GM12878 (cell line): ENCODE measurements around the gene ATG13. TPM values are rescaled to one million over a fixed set of nuclear protein-coding genes. Genes with fewer than 3 reads are reported as not detected.
A peak's percentile ranks its signal among the peaks of the same experiment; 100 is the strongest.

Experiments
- ATAC-seq: fragments of 200-7000 bp; cut with Tn5 transposase; 3 replicates; pipeline ENCODE4 v1.9.1; 2020; ENCODE audit warnings: mild to moderate bottlenecking, moderate library complexity
- BruUV-seq: library from RNA; stranded (reverse); fragments of 400-500 nt; replicated peaks from 2 replicates; lab custom pipeline; 2021; lab: Mats Ljungman, UMichigan
- CTCF ChIA-PET: fragments of 300-600 bp; sonication (Branson Sonifier 250); formaldehyde crosslinking; extraction: SDS; loops from one replicate; lab custom pipeline; 2021; ENCODE audit warnings: inconsistent platforms; lab: Yijun Ruan, JAX
- POLR2A ChIA-PET: fragments of 350-600 bp; formaldehyde crosslinking; extraction: SDS; loops from one replicate; lab custom pipeline; 2021; ENCODE audit warnings: inconsistent platforms; lab: Charles Lee
- RAD21 ChIA-PET: fragments of 300-600 bp; sonication (Branson Sonifier 250); formaldehyde crosslinking; loops from one replicate; lab custom pipeline; 2023; ENCODE audit warnings: antibody characterized with exemption; ENCODE audit not compliant: unreplicated experiment; lab: Charles Lee
- SMC1A ChIA-PET: fragments of 300-600 bp; sonication (Branson Sonifier 250); formaldehyde crosslinking; loops from one replicate; lab custom pipeline; 2023; ENCODE audit not compliant: unreplicated experiment, uncharacterized antibody; lab: Charles Lee
- DNase-seq: peaks from one replicate; pipeline ENCODE4 v3.0.0-alpha.2; 2011; ENCODE audit warnings: low read depth, low spot score
- FAIRE-seq: peaks from 3 replicates; lab custom pipeline; 2011; peaks lifted over from hg19 to GRCh38; lab: Jason Lieb, UNC
- H2AFZ ChIP-seq: 2 replicates; pipeline ENCODE4 v1.6.0; 2011; ENCODE audit warnings: low read depth, low read length, control low read depth; ENCODE audit not compliant: control insufficient read depth
- H3K27ac ChIP-seq: 2 replicates; pipeline ENCODE4 v1.5.1; 2011; ENCODE audit warnings: control low read depth; ENCODE audit not compliant: control insufficient read depth, insufficient read depth
- H3K27me3 ChIP-seq, 2 experiments: replicated peaks in 1 of 2; 2 replicates each; pipeline versions ENCODE4 v1.6.0 to v1.6.1; 2011; ENCODE audit warnings: low read length in 1 of 2; ENCODE audit not compliant: control insufficient read depth in 2 of 2, insufficient read depth in 2 of 2
- H3K36me3 ChIP-seq, 2 experiments: 2 replicates each; pipeline ENCODE4 v1.5.1; 2011; ENCODE audit warnings: low read length in 1 of 2; ENCODE audit not compliant: control insufficient read depth in 2 of 2, insufficient read depth in 2 of 2
- H3K4me1 ChIP-seq: 2 replicates; pipeline ENCODE4 v1.6.1; 2011; ENCODE audit warnings: mild to moderate bottlenecking, low read length, moderate library complexity, mixed read lengths; ENCODE audit not compliant: control insufficient read depth, insufficient read depth
- H3K4me2 ChIP-seq: 2 replicates; pipeline ENCODE4 v1.6.0; 2011; ENCODE audit warnings: control low read depth; ENCODE audit not compliant: control insufficient read depth, insufficient read depth
- H3K4me3 ChIP-seq: fragments of 200-600 bp; sonication (generic); 2 replicates; pipeline ENCODE4 v1.5.1; 2016
- H3K79me2 ChIP-seq: 2 replicates; pipeline ENCODE4 v1.6.0; 2011; ENCODE audit warnings: low read length; ENCODE audit not compliant: control insufficient read depth, insufficient read depth
- H3K9ac ChIP-seq: 2 replicates; pipeline ENCODE4 v1.8.0; 2011; ENCODE audit warnings: low read length, control low read depth, mixed read lengths; ENCODE audit not compliant: control insufficient read depth, insufficient read depth
- H3K9me3 ChIP-seq: replicated peaks from 3 replicates; pipeline ENCODE4 v1.5.1; 2011; ENCODE audit warnings: mild to moderate bottlenecking, low read length; ENCODE audit not compliant: control insufficient read depth, insufficient read depth
- H4K20me1 ChIP-seq: 2 replicates; pipeline ENCODE4 v1.6.0; 2011; ENCODE audit not compliant: control insufficient read depth, insufficient read depth
- ATF3 ChIP-seq: IDR thresholded peaks from 2 replicates; pipeline ENCODE4 v1.6.1; 2011; ENCODE audit warnings: low read depth, mild to moderate bottlenecking, low read length, moderate library complexity, borderline replicate concordance; ENCODE audit errors: extremely low read depth
- BMI1 ChIP-seq: fragments of 450-650 bp; IDR thresholded peaks from 2 replicates; pipeline ENCODE4 v1.6.1; 2016; ENCODE audit warnings: mild to moderate bottlenecking, moderate library complexity, borderline replicate concordance
- CREB1 ChIP-seq: IDR thresholded peaks from 2 replicates; pipeline ENCODE4 v1.6.1; 2012; ENCODE audit warnings: low read depth, mild to moderate bottlenecking, inconsistent platforms
- HDAC2 ChIP-seq: fragments of 200-600 bp; sonication (generic); IDR thresholded peaks from 2 replicates; pipeline ENCODE4 v1.6.1; 2017
- HDAC6 ChIP-seq: fragments of 200-600 bp; sonication (generic); IDR thresholded peaks from one replicate; pipeline ENCODE4 v1.8.0; 2017; ENCODE audit warnings: antibody characterized with exemption; ENCODE audit not compliant: unreplicated experiment
- IKZF1 ChIP-seq: fragments of 450-650 bp; conservative IDR thresholded peaks from 2 replicates; pipeline ENCODE4 v1.6.1; 2017; ENCODE audit warnings: antibody characterized with exemption, mild to moderate bottlenecking
- JUNB ChIP-seq: IDR thresholded peaks from 2 replicates; pipeline ENCODE4 v1.6.1; 2016; ENCODE audit warnings: antibody characterized with exemption, mild to moderate bottlenecking
- JUND ChIP-seq: IDR thresholded peaks from 2 replicates; pipeline ENCODE4 v1.6.1; 2012; ENCODE audit warnings: low read depth, mild to moderate bottlenecking, low read length, improper control_type of control experiment, moderate library complexity
- NR2C1 ChIP-seq: fragments of 450-650 bp; IDR thresholded peaks from 2 replicates; pipeline ENCODE4 v1.6.1; 2017; ENCODE audit warnings: antibody characterized with exemption, mild to moderate bottlenecking, moderate library complexity
- PBX3 ChIP-seq: IDR thresholded peaks from 2 replicates; pipeline ENCODE4 v1.6.1; 2011; ENCODE audit warnings: mild to moderate bottlenecking, low read depth, low read length, moderate library complexity; ENCODE audit not compliant: insufficient replicate concordance
- POLR2AphosphoS5 ChIP-seq: IDR thresholded peaks from 2 replicates; pipeline ENCODE4 v1.6.1; 2011; ENCODE audit warnings: mild to moderate bottlenecking, low read length, inconsistent platforms
- SMARCA5 ChIP-seq: fragments of 450-650 bp; IDR thresholded peaks from 2 replicates; pipeline ENCODE4 v1.6.1; 2017; ENCODE audit warnings: mild to moderate bottlenecking
- SP1 ChIP-seq: IDR thresholded peaks from one replicate; pipeline ENCODE4 v1.6.1; 2011; ENCODE audit warnings: low read depth, low read length
- SUZ12 ChIP-seq: fragments of 200-600 bp; sonication (generic); IDR thresholded peaks from one replicate; pipeline ENCODE4 v1.6.1; 2018; ENCODE audit warnings: antibody characterized with exemption, mild to moderate bottlenecking; ENCODE audit not compliant: unreplicated experiment
- TCF7 ChIP-seq: IDR thresholded peaks from 2 replicates; pipeline ENCODE4 v1.6.1; 2014; ENCODE audit warnings: antibody characterized with exemption, borderline replicate concordance
- ZBED1 ChIP-seq: IDR thresholded peaks from 2 replicates; pipeline ENCODE4 v1.6.1; 2016; ENCODE audit warnings: borderline replicate concordance
- ZNF274 ChIP-seq: IDR thresholded peaks from one replicate; pipeline ENCODE4 v1.8.0; 2011; ENCODE audit not compliant: insufficient read length, insufficient read depth
- ZNF384 ChIP-seq: IDR thresholded peaks from 2 replicates; pipeline ENCODE4 v1.6.1; 2012; ENCODE audit warnings: low read depth, mild to moderate bottlenecking, low read length, improper control_type of control experiment, borderline replicate concordance
- WGBS: methylation state at CpG from one replicate; pipeline ENCODE4 v1.1.6; 2016; ENCODE audit warnings: low lambda C conversion rate; ENCODE audit not compliant: insufficient replicate concordance, insufficient coverage; ENCODE audit errors: missing lambda C conversion rate; 5-methylcytosine and 5-hydroxymethylcytosine counted together
- in situ Hi-C: fragments of 300-500 bp; cut with MboI; formaldehyde crosslinking; loops from 9 replicates; pipeline ENCODE4 v1.14.3; 2018; ENCODE audit warnings: mixed read lengths
- intact Hi-C: fragments of 100-400 bp; cut with micrococcal nuclease; formaldehyde crosslinking; loops from one replicate; pipeline ENCODE4 v1.14.2; 2022; ENCODE audit not compliant: unreplicated experiment
- polyA plus RNA-seq, 11 experiments: library from polyadenylated mRNA; depleted of rRNA in 4 of 11; unstranded in 6 of 11; stranded (reverse) in 5 of 11; fragments of >200 nt; fragmentation: Nextera tagmentation in 4 of 11; fragmentation: Illumina TruSeq in 1 of 11; extraction: Ambion mirVana in 4 of 11; extraction: Trizol in 1 of 11; gene quantifications; 1 replicate in 1 of 11; 2 replicates in 10 of 11; pipeline versions ENCODE4 v1.2.1 to v1.2.3, GENCODE V29; 2011 to 2016; ENCODE audit warnings: inconsistent platforms in 2 of 11, missing spikeins in 2 of 11, low read depth in 1 of 11
- total RNA-seq, 4 experiments: library from RNA; depleted of rRNA in 3 of 4; stranded (reverse); fragments of >200 nt in 3 of 4; fragmentation: Illumina TruSeq in 1 of 4; extraction: Trizol in 1 of 4; gene quantifications; 2 replicates each; pipeline versions ENCODE4 v1.2.1 to v1.2.3, GENCODE V29; 2013 to 2021
- TF ChIP-seq, protein P1 (sequence below): fragments of 450-650 bp; formaldehyde crosslinking; IDR thresholded peaks from 2 replicates; pipeline ENCODE4 v1.4.0; 2020; ENCODE audit warnings: mild to moderate bottlenecking, moderate library complexity

The ATG13 gene
- total and polyA plus RNA-seq, 10 of the 15 experiments (the other 5 are each of a cell fraction or from before 2014, with no cell fraction given) = 10.9 to 61.6 (median 50.9) TPM

- Histone ChIP-seq H3K79me2 (peaks cover 3% of the 10 kb centered on the region), H3K27ac (no peak overlapping the region), H3K4me2 (no peak overlapping the region), H3K4me1 (peaks cover 7% of the 10 kb centered on the region; the same call in 1 of the 2 replicates), H2AFZ (no peak overlapping the region), H3K4me3 (no peak overlapping the region), H3K9me3 (no peaks in the 10 kb centered on the region), H3K36me3 (no peaks in the 10 kb centered on the region), H3K27me3 (no peaks in the 10 kb centered on the region), H3K9ac (no peak overlapping the region), H4K20me1 (no peaks in the 10 kb centered on the region)
- ChIA-PET SMC1A (interaction anchor here (0.7 to 1.7 kb wide), 9 partner anchors 13 to 124 kb away, joined by 3 to 8 read pairs (median 4); no protein-coding TSS in a partner anchor), RAD21 (interaction anchor here (0.7 to 1.7 kb wide), 5 partner anchors 18 to 259 kb away, joined by 3 to 7 read pairs (median 5); partner anchors contain the start of gene AMBRA1), POLR2A (interaction anchor here (0.5 to 1.0 kb wide), 5 partner anchors 18 to 603 kb away, joined by 3 to 6 read pairs (median 3); partner anchors contain the start of gene AMBRA1), CTCF (interaction anchor here (0.7 to 2.0 kb wide), 9 partner anchors 12 to 166 kb away, joined by 3 to 7 read pairs (median 4); partner anchors contain the start of gene AMBRA1)
- TF ChIP-seq POLR2AphosphoS5 = no peak
- no peak for TF ChIP-seq JUNB
- TF ChIP-seq NR2C1 = no peak
- no peak for TF ChIP-seq ZNF384
- no peak for TF ChIP-seq SUZ12
- TF ChIP-seq HDAC2 = no peak
- TF ChIP-seq IKZF1 = no peak
- TF ChIP-seq TCF7 = no peak
- TF ChIP-seq SP1 = no peak
- no peak for TF ChIP-seq JUND
- TF ChIP-seq ZNF274 = no peak
- no peak for TF ChIP-seq HDAC6
- TF ChIP-seq ATF3 = no peak
- TF ChIP-seq SMARCA5 = no peak
- no peak for TF ChIP-seq BMI1
- TF ChIP-seq ZBED1 = no peak
- TF ChIP-seq, protein P1, sequence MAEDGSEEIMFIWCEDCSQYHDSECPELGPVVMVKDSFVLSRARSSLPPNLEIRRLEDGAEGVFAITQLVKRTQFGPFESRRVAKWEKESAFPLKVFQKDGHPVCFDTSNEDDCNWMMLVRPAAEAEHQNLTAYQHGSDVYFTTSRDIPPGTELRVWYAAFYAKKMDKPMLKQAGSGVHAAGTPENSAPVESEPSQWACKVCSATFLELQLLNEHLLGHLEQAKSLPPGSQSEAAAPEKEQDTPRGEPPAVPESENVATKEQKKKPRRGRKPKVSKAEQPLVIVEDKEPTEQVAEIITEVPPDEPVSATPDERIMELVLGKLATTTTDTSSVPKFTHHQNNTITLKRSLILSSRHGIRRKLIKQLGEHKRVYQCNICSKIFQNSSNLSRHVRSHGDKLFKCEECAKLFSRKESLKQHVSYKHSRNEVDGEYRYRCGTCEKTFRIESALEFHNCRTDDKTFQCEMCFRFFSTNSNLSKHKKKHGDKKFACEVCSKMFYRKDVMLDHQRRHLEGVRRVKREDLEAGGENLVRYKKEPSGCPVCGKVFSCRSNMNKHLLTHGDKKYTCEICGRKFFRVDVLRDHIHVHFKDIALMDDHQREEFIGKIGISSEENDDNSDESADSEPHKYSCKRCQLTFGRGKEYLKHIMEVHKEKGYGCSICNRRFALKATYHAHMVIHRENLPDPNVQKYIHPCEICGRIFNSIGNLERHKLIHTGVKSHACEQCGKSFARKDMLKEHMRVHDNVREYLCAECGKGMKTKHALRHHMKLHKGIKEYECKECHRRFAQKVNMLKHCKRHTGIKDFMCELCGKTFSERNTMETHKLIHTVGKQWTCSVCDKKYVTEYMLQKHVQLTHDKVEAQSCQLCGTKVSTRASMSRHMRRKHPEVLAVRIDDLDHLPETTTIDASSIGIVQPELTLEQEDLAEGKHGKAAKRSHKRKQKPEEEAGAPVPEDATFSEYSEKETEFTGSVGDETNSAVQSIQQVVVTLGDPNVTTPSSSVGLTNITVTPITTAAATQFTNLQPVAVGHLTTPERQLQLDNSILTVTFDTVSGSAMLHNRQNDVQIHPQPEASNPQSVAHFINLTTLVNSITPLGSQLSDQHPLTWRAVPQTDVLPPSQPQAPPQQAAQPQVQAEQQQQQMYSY (CRISPR knock-in tag) = no peak
- TF ChIP-seq PBX3 = no peak
- no peak for TF ChIP-seq CREB1
- 72% methylated on average over 4 of the region's 5 CpGs for WGBS
- no peak for FAIRE-seq
- peak; percentile 42 for ATAC-seq
- DNase-seq = no peak
- BruUV-seq = no TSS peak
- intact Hi-C loops (no loop called here), in situ Hi-C loops (no loop called here)
Observed at GRCh38 chr11:46611526-46612304, 5.6 kb upstream of the ATG13 start.
